IMR-90 (cell line): ENCODE data around the gene DUSP9. TPM values are rescaled to one million over a fixed set of nuclear protein-coding genes. Genes with fewer than 3 reads are reported as not detected.

ENCODE experiments used
- ATAC-seq: fragments of 200-7000 bp; cut with Tn5 transposase; 2 replicates; pipeline ENCODE4 v1.9.1; 2020; ENCODE audit warnings: low read depth, mild to moderate bottlenecking, moderate library complexity
- BruUV-seq: library from RNA; stranded (reverse); fragments of 400-500 nt; replicated peaks from 2 replicates; lab custom pipeline; 2021; lab: Mats Ljungman, UMichigan
- CTCF ChIA-PET: fragments of 300-600 bp; formaldehyde crosslinking; extraction: SDS; loops from one replicate; lab custom pipeline; 2021; ENCODE audit warnings: antibody characterized with exemption; lab: Yijun Ruan, JAX
- POLR2A ChIA-PET: fragments of 300-600 bp; sonication (Branson Sonifier 250); formaldehyde crosslinking; loops from one replicate; lab custom pipeline; 2022; ENCODE audit warnings: antibody characterized with exemption; ENCODE audit not compliant: unreplicated experiment; lab: Charles Lee
- DNase-seq: peaks from one replicate; pipeline ENCODE4 v3.0.0; 2013
- H2AFZ ChIP-seq: replicated peaks from 2 replicates; pipeline ENCODE3; 2013; ENCODE audit warnings: low read length, mild to moderate bottlenecking; ENCODE audit not compliant: poor library complexity
- H2AK5ac ChIP-seq: 2 replicates; pipeline ENCODE4 v1.6.1; 2013; ENCODE audit warnings: low read depth, low read length, inconsistent platforms
- H2AK9ac ChIP-seq: replicated peaks from 2 replicates; pipeline ENCODE3; 2013; ENCODE audit warnings: mild to moderate bottlenecking, low read depth, low read length, moderate library complexity; ENCODE audit not compliant: poor library complexity
- H2BK120ac ChIP-seq: 2 replicates; pipeline ENCODE4 v1.6.1; 2013; ENCODE audit warnings: low read depth, low read length, inconsistent platforms
- H2BK15ac ChIP-seq: 3 replicates; pipeline ENCODE4 v1.6.1; 2013; ENCODE audit warnings: low read depth, low read length, inconsistent platforms
- H2BK20ac ChIP-seq: 2 replicates; pipeline ENCODE4 v1.6.1; 2013; ENCODE audit warnings: low read depth, mild to moderate bottlenecking, inconsistent platforms, low read length, moderate library complexity
- H2BK5ac ChIP-seq: 2 replicates; pipeline ENCODE4 v1.6.1; 2013; ENCODE audit warnings: mild to moderate bottlenecking, low read depth, low read length, inconsistent platforms; ENCODE audit not compliant: poor library complexity, severe bottlenecking
- H3K14ac ChIP-seq: replicated peaks from 2 replicates; pipeline ENCODE4 v1.6.1; 2013; ENCODE audit warnings: low read depth, low read length, inconsistent platforms
- H3K18ac ChIP-seq: 2 replicates; pipeline ENCODE4 v1.6.1; 2013; ENCODE audit warnings: low read depth, low read length, control low read depth
- H3K23ac ChIP-seq: 2 replicates; pipeline ENCODE4 v1.6.1; 2013; ENCODE audit warnings: low read depth, low read length, inconsistent platforms
- H3K27ac ChIP-seq: 2 replicates; pipeline ENCODE4 v1.5.1; 2013; ENCODE audit warnings: mild to moderate bottlenecking, control low read depth, low read length; ENCODE audit not compliant: insufficient read depth
- H3K27me3 ChIP-seq: 2 replicates; pipeline ENCODE4 v1.6.1; 2013; ENCODE audit warnings: low read length; ENCODE audit not compliant: control insufficient read depth, insufficient read depth
- H3K36me3 ChIP-seq: 2 replicates; pipeline ENCODE4 v1.6.1; 2013; ENCODE audit warnings: low read length, mixed read lengths; ENCODE audit not compliant: control insufficient read depth, insufficient read depth
- H3K4ac ChIP-seq: 2 replicates; pipeline ENCODE4 v1.6.1; 2013; ENCODE audit warnings: low read depth, low read length, inconsistent platforms
- H3K4me1 ChIP-seq: 2 replicates; pipeline ENCODE4 v1.6.1; 2013; ENCODE audit warnings: low read length, mixed read lengths; ENCODE audit not compliant: control insufficient read depth, insufficient read depth
- H3K4me2 ChIP-seq: 2 replicates; pipeline ENCODE4 v1.6.1; 2013; ENCODE audit warnings: low read depth, mild to moderate bottlenecking, control low read depth, low read length, moderate library complexity
- H3K4me3 ChIP-seq: 2 replicates; pipeline ENCODE4 v1.5.1; 2013; ENCODE audit warnings: low read depth, mild to moderate bottlenecking, control low read depth, low read length, moderate library complexity; ENCODE audit not compliant: insufficient read depth
- H3K56ac ChIP-seq: 2 replicates; pipeline ENCODE4 v1.6.1; 2013; ENCODE audit warnings: low read length, inconsistent platforms; ENCODE audit not compliant: insufficient read depth; ENCODE audit errors: extremely low read depth
- H3K79me1 ChIP-seq, 2 experiments: 2 replicates each; pipeline ENCODE4 v1.6.1; 2013; ENCODE audit warnings: low read length in 2 of 2, inconsistent platforms in 1 of 2, low read depth in 1 of 2
- H3K9ac ChIP-seq: 2 replicates; pipeline ENCODE4 v1.6.1; 2013; ENCODE audit warnings: low read depth, low read length, control low read depth
- H3K9me1 ChIP-seq: 2 replicates; pipeline ENCODE4 v1.6.1; 2013; ENCODE audit warnings: low read length, inconsistent platforms; ENCODE audit not compliant: insufficient read depth
- H3K9me3 ChIP-seq: 2 replicates; pipeline ENCODE4 v1.6.1; 2013; ENCODE audit warnings: low read length; ENCODE audit not compliant: control insufficient read depth, insufficient read depth
- H4K20me1 ChIP-seq: 2 replicates; pipeline ENCODE4 v1.6.1; 2013; ENCODE audit warnings: low read length, inconsistent platforms; ENCODE audit not compliant: insufficient read depth
- H4K5ac ChIP-seq: 2 replicates; pipeline ENCODE4 v1.6.1; 2013; ENCODE audit warnings: mild to moderate bottlenecking, low read depth, low read length, control low read depth
- H4K8ac ChIP-seq, 2 experiments: 2 replicates each; pipeline ENCODE4 v1.6.1; 2013; ENCODE audit warnings: low read depth in 2 of 2, low read length in 2 of 2, control low read depth in 1 of 2, inconsistent platforms in 1 of 2
- H4K91ac ChIP-seq: 2 replicates; pipeline ENCODE4 v1.6.1; 2013; ENCODE audit warnings: low read depth, low read length, inconsistent platforms; ENCODE audit not compliant: insufficient read depth
- CEBPB ChIP-seq: IDR thresholded peaks from 2 replicates; pipeline ENCODE4 v1.6.1; 2012; ENCODE audit warnings: low read depth, low read length, improper control_type of control experiment
- ELK1 ChIP-seq: fragments of 150-350 bp; IDR thresholded peaks from 2 replicates; pipeline ENCODE4 v1.6.1; 2016; ENCODE audit warnings: low read depth, mild to moderate bottlenecking, low read length, moderate library complexity, borderline replicate concordance
- FOS ChIP-seq: fragments of 150-350 bp; IDR thresholded peaks from 2 replicates; pipeline ENCODE4 v1.6.1; 2016; ENCODE audit warnings: low read depth, low read length
- MAFK ChIP-seq: IDR thresholded peaks from 2 replicates; pipeline ENCODE4 v1.6.1; 2012; ENCODE audit warnings: low read depth, low read length, improper control_type of control experiment
- MXI1 ChIP-seq: IDR thresholded peaks from 2 replicates; pipeline ENCODE4 v1.6.1; 2012; ENCODE audit warnings: low read depth, mild to moderate bottlenecking, low read length, moderate library complexity, borderline replicate concordance
- SMC3 ChIP-seq: fragments of 150-350 bp; IDR thresholded peaks from 2 replicates; pipeline ENCODE4 v1.6.1; 2016; ENCODE audit warnings: low read depth, mild to moderate bottlenecking, antibody characterized with exemption, low read length, moderate library complexity
- WGBS, 2 experiments: methylation state at CpG; one replicate each; pipeline versions ENCODE4 v1.1.5 to v1.1.7; 2013; ENCODE audit warnings: missing lambda C conversion rate in 2 of 2; ENCODE audit not compliant: insufficient read length in 1 of 2; ENCODE audit errors: extremely low coverage in 2 of 2; 5-methylcytosine and 5-hydroxymethylcytosine counted together
- dilution Hi-C: fragments of 300-500 bp; cut with HindIII; formaldehyde crosslinking; loops from one replicate; pipeline ENCODE4 v1.14.3; 2018; ENCODE audit warnings: low sequenced_read_pairs; ENCODE audit not compliant: unreplicated experiment
- in situ Hi-C: fragments of 300-500 bp; cut with MboI; formaldehyde crosslinking; loops from 3 replicates; pipeline ENCODE4 v1.14.3; 2019; ENCODE audit warnings: low sequenced_read_pairs, inconsistent platforms, mixed read lengths
- intact Hi-C: fragments of 100-400 bp; cut with micrococcal nuclease; formaldehyde crosslinking; loops from 2 replicates; pipeline ENCODE4 v1.10.0; 2022
- polyA plus RNA-seq, 3 experiments: library from polyadenylated mRNA; depleted of rRNA; stranded (reverse); fragments of >200 nt; gene quantifications; 2 replicates each; pipeline ENCODE4 v1.2.3, GENCODE V29; 2012; ENCODE audit warnings: low replicate concordance in 1 of 3
- total RNA-seq: library from RNA; depleted of rRNA; stranded (reverse); fragments of >200 nt; gene quantifications from 2 replicates; pipeline ENCODE4 v1.2.3, GENCODE V29; 2012

Gene DUSP9
- total and polyA plus RNA-seq, 2 of the 4 experiments (the other 2 are of a cell fraction) = under 0.01 to 0.09 TPM

- Histone ChIP-seq H3K4ac (no peak overlapping the region), H3K4me3 (no peak overlapping the region), H3K79me1 (no peaks in the 10 kb centered on the region), H2BK120ac (no peak overlapping the region), H3K23ac (no peak overlapping the region), H2AK5ac (no peak overlapping the region), H3K9me3 (peaks cover 2% of the 10 kb centered on the region), H2BK20ac (no peak overlapping the region), H3K27ac (no peak overlapping the region), H3K9ac (no peak overlapping the region), H3K56ac (no peak overlapping the region), H2BK15ac (no peak overlapping the region), H3K4me2 (peak overlapping the region; percentile 23; the same call in 1 of the 2 replicates), H2AK9ac (no peak overlapping the region), H4K91ac (no peak overlapping the region), H3K4me1 (no peaks in the 10 kb centered on the region), H3K27me3 (peaks cover 16% of the 10 kb centered on the region), H3K36me3 (no peaks in the 10 kb centered on the region), H3K14ac (no peak overlapping the region), H4K5ac (no peak overlapping the region), H2AFZ (peak overlapping the region; percentile 84), H2BK5ac (no peak overlapping the region), H4K8ac (no peak overlapping the region), H3K18ac (no peak overlapping the region), H3K9me1 (no peaks in the 10 kb centered on the region; the same call in 1 of the 2 replicates), H4K20me1 (no peaks in the 10 kb centered on the region; the same call in 1 of the 2 replicates)
- BruUV-seq = no TSS peak
- ATAC-seq (no peak), DNase-seq (no peak)
- ChIA-PET CTCF (interaction anchor here (0.9 to 2.5 kb wide), 5 partner anchors 9 to 128 kb away, joined by 3 to 16 read pairs (median 5); no protein-coding TSS in a partner anchor), POLR2A (no interaction called here)
- intact Hi-C loops (loop anchor here (5.0 kb wide), 2 partner anchors 635 to 725 kb away; no protein-coding TSS in a partner anchor), dilution Hi-C loops (no loop called here), in situ Hi-C loops (loop anchor here (5.0 to 25.0 kb wide), 2 partner anchors 110 to 705 kb away; no protein-coding TSS in a partner anchor)
- TF ChIP-seq CEBPB (no peak), ELK1 (no peak), MXI1 (no peak), MAFK (no peak), SMC3 (no peak), FOS (no peak)
- 64% methylated on average over 4 of the region's 11 CpGs; no CpG with 5 or more reads in 1 of the 2 experiments for WGBS, 2 experiments
Observed at GRCh38 chrX:153667281-153667955, 20.4 kb downstream of the DUSP9 start.
